ENCODE data around the gene TMEM132A.

DNA sequence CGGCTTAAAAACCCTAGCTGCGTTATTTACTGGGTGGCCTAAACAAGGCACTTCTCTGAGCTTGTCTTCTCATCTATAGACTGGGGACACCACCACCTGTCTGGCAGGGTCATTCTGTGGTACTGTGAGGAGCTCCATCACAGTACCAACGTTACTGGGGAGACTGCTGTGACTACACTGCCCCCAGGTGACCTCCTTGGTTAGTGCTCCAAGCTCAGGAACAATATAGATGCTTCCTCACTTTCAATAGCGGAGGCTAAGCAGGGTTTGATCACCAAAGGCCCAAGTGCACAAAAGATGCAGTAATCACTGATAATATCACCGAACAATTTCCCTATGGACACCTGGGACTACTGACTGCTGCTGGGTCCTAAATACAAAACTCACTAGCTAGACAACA is 36.7 kb upstream of the TMEM132A start:
- TF ChIP-seq SUZ12 (IDR thresholded peaks at IDR 0.05) = no peak
- TF ChIP-seq, protein P1, sequence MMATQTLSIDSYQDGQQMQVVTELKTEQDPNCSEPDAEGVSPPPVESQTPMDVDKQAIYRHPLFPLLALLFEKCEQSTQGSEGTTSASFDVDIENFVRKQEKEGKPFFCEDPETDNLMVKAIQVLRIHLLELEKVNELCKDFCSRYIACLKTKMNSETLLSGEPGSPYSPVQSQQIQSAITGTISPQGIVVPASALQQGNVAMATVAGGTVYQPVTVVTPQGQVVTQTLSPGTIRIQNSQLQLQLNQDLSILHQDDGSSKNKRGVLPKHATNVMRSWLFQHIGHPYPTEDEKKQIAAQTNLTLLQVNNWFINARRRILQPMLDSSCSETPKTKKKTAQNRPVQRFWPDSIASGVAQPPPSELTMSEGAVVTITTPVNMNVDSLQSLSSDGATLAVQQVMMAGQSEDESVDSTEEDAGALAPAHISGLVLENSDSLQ (IDR thresholded peaks at IDR 0.05) = no peak
- TF ChIP-seq HDGF (IDR thresholded peaks at IDR 0.05; ENCODE audit: borderline replicate concordance) = no peak
- no peak for TF ChIP-seq ZNF384 (IDR thresholded peaks at IDR 0.05)
- TF ChIP-seq FOXM1 (IDR thresholded peaks at IDR 0.05; ENCODE audit: borderline replicate concordance) = no peak
- no peak for TF ChIP-seq LEF1 (IDR thresholded peaks at IDR 0.05; ENCODE audit: borderline replicate concordance)
- TF ChIP-seq SP1 (IDR thresholded peaks at IDR 0.05) = no peak
- TF ChIP-seq FOXA1 (IDR thresholded peaks at IDR 0.05) = no peak
- TF ChIP-seq ARNT (IDR thresholded peaks at IDR 0.05) = no peak
- no peak for TF ChIP-seq L3MBTL2 (conservative IDR thresholded peaks at IDR 0.05)
- no peak for TF ChIP-seq ELF4 (IDR thresholded peaks at IDR 0.05)
